CD4-positive, alpha-beta T cell treated with Interferon gamma for 1 hour (primary cell): ENCODE data around the gene TP53AIP1.

Experiments used
- DNase-seq: peaks from one replicate; pipeline ENCODE4 v3.0.0-alpha.2; 2020

TP53AIP1 gene

GRCh38 chr11:128942817-128943427 lies at the start of gene TP53AIP1:
TSS of gene TP53AIP1 (minus strand) at chr11:128942871. CDS start at chr11:128937818, 5,053 bp downstream.
- no peak for DNase-seq

- no peak for DNase-seq
These were observed 45.7 kb upstream of the TP53AIP1 start for GRCh38 chr11:128988242-128988970.

- no peak for DNase-seq
These were observed 43.2 kb upstream of the TP53AIP1 start for GRCh38 chr11:128985880-128986279.

GRCh38 chr11:128983023-128983422 lies 40.4 kb upstream of the TP53AIP1 start:
- no peak for DNase-seq

- DNase-seq = no peak
These were observed 38.6 kb upstream of the TP53AIP1 start for GRCh38 chr11:128981254-128981653.

- DNase-seq = no peak
These were observed 28.0 kb upstream of the TP53AIP1 start for GRCh38 chr11:128970598-128971190.

GRCh38 chr11:128968916-128969315 lies 26.2 kb upstream of the TP53AIP1 start:
- no peak for DNase-seq

GRCh38 chr11:128967578-128967977 lies 24.9 kb upstream of the TP53AIP1 start:
- no peak for DNase-seq

GRCh38 chr11:128965485-128965884 lies 22.8 kb upstream of the TP53AIP1 start:
- no peak for DNase-seq

GRCh38 chr11:128964463-128964930 lies 21.8 kb upstream of the TP53AIP1 start:
- no peak for DNase-seq

- no peak for DNase-seq
These were observed 21.2 kb upstream of the TP53AIP1 start for GRCh38 chr11:128963744-128964325.

- no peak for DNase-seq
These were observed 20.2 kb upstream of the TP53AIP1 start for GRCh38 chr11:128962896-128963295.

GRCh38 chr11:128961645-128962044 lies 19.0 kb upstream of the TP53AIP1 start:
- no peak for DNase-seq

- no peak for DNase-seq
These were observed 14.5 kb upstream of the TP53AIP1 start for GRCh38 chr11:128957202-128957482.

GRCh38 chr11:128956401-128957201 lies 13.9 kb upstream of the TP53AIP1 start:
- DNase-seq = no peak

GRCh38 chr11:128955636-128956035 lies 13.0 kb upstream of the TP53AIP1 start:
- no peak for DNase-seq

GRCh38 chr11:128953151-128953550 lies 10.5 kb upstream of the TP53AIP1 start:
- DNase-seq = no peak

GRCh38 chr11:128949791-128950454 lies 7.3 kb upstream of the TP53AIP1 start:
- no peak for DNase-seq

GRCh38 chr11:128948583-128948982 lies 5.9 kb upstream of the TP53AIP1 start:
- no peak for DNase-seq

GRCh38 chr11:128947773-128948172 lies 5.1 kb upstream of the TP53AIP1 start:
- DNase-seq = no peak

- DNase-seq = no peak
These were observed 4.0 kb upstream of the TP53AIP1 start for GRCh38 chr11:128946648-128947047.

GRCh38 chr11:128943428-128943976 lies 831 bp upstream of the TP53AIP1 start:
- DNase-seq = no peak
